Activated CD4-positive, alpha-beta T cell treated with anti-CD3 and anti-CD28 coated beads, Interleukin-2, amount 10 ng/mL, durations not matched to agents 7 days and 5 days (primary cell): ENCODE measurements around the gene GSK3A. TPM values are rescaled to one million over a fixed set of nuclear protein-coding genes. Genes with fewer than 3 reads are reported as not detected.
A peak's percentile ranks its signal among the peaks of the same experiment; 100 is the strongest.

Experiments used
- CTCF ChIA-PET: fragments of 350-600 bp; sonication (Branson Sonifier 250); formaldehyde crosslinking; loops from one replicate; lab custom pipeline; 2021; ENCODE audit warnings: antibody characterized with exemption; lab: Charles Lee
- POLR2A ChIA-PET: fragments of 350-600 bp; sonication (Branson Sonifier 250); formaldehyde crosslinking; loops from one replicate; lab custom pipeline; 2021; ENCODE audit warnings: antibody characterized with exemption; lab: Charles Lee
- DNase-seq: peaks from one replicate; pipeline ENCODE4 v3.0.0-alpha.2; 2020
- H3K27ac Mint-ChIP-seq: one replicate; pipeline ENCODE4 v1.8.0; 2021; ENCODE audit warnings: mild to moderate bottlenecking, moderate library complexity, mixed read lengths
- H3K27me3 Mint-ChIP-seq: one replicate; pipeline ENCODE4 v1.8.0; 2021; ENCODE audit warnings: mixed read lengths
- H3K36me3 Mint-ChIP-seq: one replicate; pipeline ENCODE4 v1.8.0; 2021; ENCODE audit warnings: low read depth, mixed read lengths
- H3K4me1 Mint-ChIP-seq: one replicate; pipeline ENCODE4 v1.8.0; 2021; ENCODE audit warnings: mixed read lengths
- H3K4me3 Mint-ChIP-seq: one replicate; pipeline ENCODE4 v1.8.0; 2021; ENCODE audit warnings: mild to moderate bottlenecking, moderate library complexity, mixed read lengths
- H3K9me3 Mint-ChIP-seq: one replicate; pipeline ENCODE4 v1.8.0; 2021; ENCODE audit warnings: mixed read lengths
- total RNA-seq, 2 experiments: library from RNA; stranded (reverse); gene quantifications; one replicate each; pipeline ENCODE4 v1.2.3, GENCODE V29; 2021

The GSK3A gene
- total RNA-seq, 2 experiments from 2014 or later = 42.7 to 53.4 TPM

- DNase-seq = no peak
- Mint-ChIP-seq H3K9me3 (no peaks in the 10 kb centered on the region), H3K4me1 (peaks cover 33% of the 10 kb centered on the region), H3K27me3 (no peaks in the 10 kb centered on the region), H3K27ac (peak overlapping the region; percentile 89), H3K4me3 (peak overlapping the region; percentile 86), H3K36me3 (peaks cover 10% of the 10 kb centered on the region)
- ChIA-PET POLR2A (interaction anchor here (0.6 kb wide), 1 partner anchor 150 kb away, joined by 6 read pairs; no protein-coding TSS in a partner anchor), CTCF (no interaction called here)
Observed at GRCh38 chr19:42285541-42285941, 43.1 kb upstream of the GSK3A start.

GRCh38 chr19:42284591-42285341 is 42.4 kb upstream of the GSK3A start:
- peak overlapping the region; percentile 89 for H3K27ac Mint-ChIP-seq
- ChIA-PET POLR2A (interaction anchor here (0.6 to 0.8 kb wide), 2 partner anchors 42 to 150 kb away, joined by 4 to 6 read pairs; partner anchors contain the start of gene GSK3A), CTCF (no interaction called here)
- DNase-seq = peak; percentile 27
- H3K4me1 Mint-ChIP-seq = peaks cover 33% of the 10 kb centered on the region
- peaks cover 10% of the 10 kb centered on the region for H3K36me3 Mint-ChIP-seq
- peak overlapping the region; percentile 86 for H3K4me3 Mint-ChIP-seq
- H3K27me3 Mint-ChIP-seq = no peaks in the 10 kb centered on the region
- no peaks in the 10 kb centered on the region for H3K9me3 Mint-ChIP-seq

GRCh38 chr19:42284066-42284501 is 41.7 kb upstream of the GSK3A start:
- peaks cover 12% of the 10 kb centered on the region for H3K36me3 Mint-ChIP-seq
- H3K4me3 Mint-ChIP-seq = no peak overlapping the region
- peak; percentile 83 for DNase-seq
- no peaks in the 10 kb centered on the region for H3K9me3 Mint-ChIP-seq
- CTCF ChIA-PET = no interaction called here
- no peak overlapping the region for H3K27ac Mint-ChIP-seq
- H3K27me3 Mint-ChIP-seq = no peaks in the 10 kb centered on the region
- H3K4me1 Mint-ChIP-seq = peaks cover 39% of the 10 kb centered on the region
- POLR2A ChIA-PET = interaction anchor here (0.8 kb wide), 1 partner anchor 42 kb away, joined by 4 read pairs; the partner anchor contains the start of gene GSK3A

DNA sequence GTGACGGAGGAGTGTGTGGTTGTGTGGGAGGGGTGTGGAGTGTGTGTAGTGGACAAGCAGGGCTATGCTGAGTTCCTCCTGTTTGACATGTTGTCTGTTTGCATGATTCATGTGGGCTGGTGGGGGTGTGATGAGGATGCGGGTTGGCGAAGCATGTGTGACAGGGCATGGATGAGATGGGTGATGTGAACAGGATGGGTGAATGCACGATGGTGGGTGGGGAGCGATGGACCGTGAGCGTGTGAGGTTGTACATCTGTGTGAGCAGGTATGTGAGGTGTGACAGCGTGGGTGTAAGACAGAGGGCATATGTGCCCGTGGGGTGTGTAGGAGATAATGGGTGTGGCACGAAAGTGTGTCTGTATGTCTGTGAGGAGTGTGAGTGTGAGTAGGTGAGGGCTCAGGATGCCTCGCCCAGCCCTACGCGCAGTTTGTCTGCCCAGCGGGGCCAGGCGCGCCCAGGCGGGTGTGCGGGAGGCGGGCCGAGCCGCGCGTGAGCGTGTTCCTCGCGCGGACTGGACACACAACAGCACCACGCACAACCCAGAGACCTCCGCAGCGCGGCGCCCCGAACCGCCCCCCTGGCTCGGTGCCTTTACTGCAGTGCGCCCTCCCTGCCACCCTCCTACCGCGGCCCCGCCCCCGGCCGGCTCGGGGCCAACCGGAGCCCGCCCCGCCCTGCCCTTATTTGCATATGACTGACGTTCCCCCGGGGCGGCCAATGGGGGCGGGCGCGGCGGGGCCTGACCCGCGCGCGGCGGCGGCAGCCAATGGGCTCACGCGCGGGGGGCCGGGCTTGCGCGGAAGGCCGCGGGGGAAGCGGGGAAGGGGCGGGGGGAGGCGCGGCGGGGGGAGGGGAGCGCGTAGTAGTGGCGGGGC is 41.0 kb upstream of the GSK3A start:
- DNase-seq = peak; percentile 97
- Mint-ChIP-seq H3K27me3 (no peaks in the 10 kb centered on the region), H3K36me3 (peaks cover 12% of the 10 kb centered on the region), H3K27ac (no peak overlapping the region), H3K9me3 (no peaks in the 10 kb centered on the region), H3K4me3 (no peak overlapping the region), H3K4me1 (peaks cover 46% of the 10 kb centered on the region)
- ChIA-PET POLR2A (interaction anchor here (0.9 kb wide), 1 partner anchor 371 kb away, joined by 5 read pairs; no protein-coding TSS in a partner anchor), CTCF (interaction anchor here (1.7 kb wide), 1 partner anchor 13 kb away, joined by 6 read pairs; no protein-coding TSS in a partner anchor)

DNA sequence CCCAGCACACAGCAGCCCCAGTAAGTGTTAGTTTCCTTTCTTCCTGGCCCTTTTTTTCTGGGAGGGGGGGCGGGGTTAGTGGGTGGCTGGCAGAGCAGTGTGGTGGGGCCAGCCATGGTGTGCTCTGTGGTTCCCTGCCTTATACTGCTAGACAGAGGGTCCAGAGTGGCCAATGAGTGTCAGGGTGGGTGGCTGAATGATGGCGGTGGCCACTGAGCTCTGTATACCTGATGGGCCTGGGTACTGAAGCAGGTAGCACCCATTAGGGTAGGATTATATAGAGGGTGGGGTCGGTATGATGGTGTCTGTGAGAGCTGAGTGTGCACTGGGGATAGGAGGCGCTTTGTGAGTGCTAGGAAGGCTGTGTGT is 40.4 kb upstream of the GSK3A start:
- Mint-ChIP-seq H3K27me3 (no peaks in the 10 kb centered on the region), H3K27ac (no peak overlapping the region), H3K9me3 (no peaks in the 10 kb centered on the region), H3K4me3 (peak overlapping the region; percentile 76), H3K4me1 (peaks cover 50% of the 10 kb centered on the region), H3K36me3 (peaks cover 15% of the 10 kb centered on the region)
- DNase-seq = no peak
- POLR2A ChIA-PET = interaction anchor here (0.9 kb wide), 1 partner anchor 371 kb away, joined by 5 read pairs; no protein-coding TSS in a partner anchor
- CTCF ChIA-PET = interaction anchor here (1.7 kb wide), 1 partner anchor 13 kb away, joined by 6 read pairs; no protein-coding TSS in a partner anchor

- Mint-ChIP-seq H3K4me3 (peak overlapping the region; percentile 76), H3K4me1 (peaks cover 55% of the 10 kb centered on the region), H3K27ac (no peak overlapping the region)
Observed at GRCh38 chr19:42281827-42282762, 39.7 kb upstream of the GSK3A start.

DNA sequence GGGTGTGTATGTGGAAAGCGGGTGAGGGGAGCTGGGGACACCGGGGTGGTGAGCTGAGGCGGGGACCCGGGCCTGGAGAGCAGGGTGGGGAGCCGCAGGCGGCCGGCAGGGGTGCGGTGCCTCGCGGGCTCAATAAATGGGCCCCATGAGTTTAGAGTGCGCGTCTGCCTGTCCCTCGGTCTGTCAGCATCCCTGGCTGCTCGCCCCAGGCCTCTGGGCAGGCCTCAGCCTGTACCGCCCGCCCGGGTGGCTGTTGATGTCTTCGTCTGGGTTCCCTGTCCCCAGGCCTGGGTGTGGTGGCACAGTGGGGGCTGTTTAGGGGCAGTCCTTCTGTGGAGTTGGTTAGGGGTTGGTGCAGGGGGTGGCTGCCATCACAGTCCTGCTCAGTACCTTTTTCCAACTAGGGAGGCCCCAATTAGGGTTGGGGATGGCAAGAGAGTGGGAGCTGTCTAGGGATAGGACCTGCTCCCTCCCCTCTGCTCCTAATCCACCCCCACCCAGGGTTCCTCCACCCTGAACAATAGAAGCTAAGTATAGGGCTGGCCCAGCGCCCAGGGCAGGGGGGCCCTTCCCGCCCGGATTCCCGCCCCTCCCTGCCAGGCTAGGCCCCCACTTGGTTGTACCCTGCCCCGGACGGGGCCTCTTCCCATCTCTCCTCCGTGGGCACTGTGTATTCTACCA is 38.9 kb upstream of the GSK3A start:
- no peak overlapping the region for H3K27ac Mint-ChIP-seq
- DNase-seq = peak; percentile 29

More at GRCh38 chr19:42281827-42282762, 39.7 kb upstream of the GSK3A start:
- POLR2A ChIA-PET = interaction anchor here (0.6 to 0.9 kb wide), 2 partner anchors 67 to 370 kb away, joined by 3 to 5 read pairs; no protein-coding TSS in a partner anchor
- Mint-ChIP-seq H3K9me3 (no peaks in the 10 kb centered on the region), H3K27me3 (no peaks in the 10 kb centered on the region), H3K36me3 (peaks cover 13% of the 10 kb centered on the region)
- no peak for DNase-seq
- CTCF ChIA-PET = interaction anchor here (0.8 to 1.7 kb wide), 2 partner anchors 12 to 39 kb away, joined by 3 to 6 read pairs; partner anchors contain the start of gene GSK3A

DNA sequence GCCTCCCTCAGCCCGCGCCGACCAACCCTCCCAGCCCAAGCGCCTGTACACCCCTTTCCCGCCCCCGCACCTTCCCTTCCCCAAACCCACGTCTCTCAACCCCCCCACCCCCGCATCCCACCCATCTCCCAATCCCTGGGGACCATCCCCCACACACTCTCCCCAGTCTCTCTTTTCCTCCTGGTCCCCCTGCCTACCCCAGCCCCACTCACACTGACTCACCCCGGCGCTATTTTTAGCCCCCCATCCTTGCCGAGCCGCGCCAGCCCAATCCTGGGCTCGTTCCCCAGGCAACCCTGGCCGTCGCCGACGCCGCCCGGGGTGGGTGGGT is 38.4 kb upstream of the GSK3A start:
- Mint-ChIP-seq H3K27me3 (no peaks in the 10 kb centered on the region), H3K4me1 (peaks cover 60% of the 10 kb centered on the region)
- CTCF ChIA-PET = interaction anchor here (0.6 to 5.0 kb wide), 5 partner anchors 10 to 41 kb away, joined by 3 to 36 read pairs (median 10); partner anchors contain the start of genes CIC and GSK3A

More for the DNA sequence above, 38.9 kb upstream of the GSK3A start:
- Mint-ChIP-seq H3K4me3 (peak overlapping the region; percentile 76), H3K36me3 (peaks cover 12% of the 10 kb centered on the region), H3K27me3 (no peaks in the 10 kb centered on the region), H3K9me3 (no peaks in the 10 kb centered on the region), H3K4me1 (peaks cover 60% of the 10 kb centered on the region)
- POLR2A ChIA-PET = interaction anchor here (0.6 kb wide), 1 partner anchor 66 kb away, joined by 3 read pairs; no protein-coding TSS in a partner anchor
- CTCF ChIA-PET = interaction anchor here (0.8 to 2.9 kb wide), 3 partner anchors 11 to 38 kb away, joined by 3 to 31 read pairs (median 10); partner anchors contain the start of genes CIC and GSK3A

DNA sequence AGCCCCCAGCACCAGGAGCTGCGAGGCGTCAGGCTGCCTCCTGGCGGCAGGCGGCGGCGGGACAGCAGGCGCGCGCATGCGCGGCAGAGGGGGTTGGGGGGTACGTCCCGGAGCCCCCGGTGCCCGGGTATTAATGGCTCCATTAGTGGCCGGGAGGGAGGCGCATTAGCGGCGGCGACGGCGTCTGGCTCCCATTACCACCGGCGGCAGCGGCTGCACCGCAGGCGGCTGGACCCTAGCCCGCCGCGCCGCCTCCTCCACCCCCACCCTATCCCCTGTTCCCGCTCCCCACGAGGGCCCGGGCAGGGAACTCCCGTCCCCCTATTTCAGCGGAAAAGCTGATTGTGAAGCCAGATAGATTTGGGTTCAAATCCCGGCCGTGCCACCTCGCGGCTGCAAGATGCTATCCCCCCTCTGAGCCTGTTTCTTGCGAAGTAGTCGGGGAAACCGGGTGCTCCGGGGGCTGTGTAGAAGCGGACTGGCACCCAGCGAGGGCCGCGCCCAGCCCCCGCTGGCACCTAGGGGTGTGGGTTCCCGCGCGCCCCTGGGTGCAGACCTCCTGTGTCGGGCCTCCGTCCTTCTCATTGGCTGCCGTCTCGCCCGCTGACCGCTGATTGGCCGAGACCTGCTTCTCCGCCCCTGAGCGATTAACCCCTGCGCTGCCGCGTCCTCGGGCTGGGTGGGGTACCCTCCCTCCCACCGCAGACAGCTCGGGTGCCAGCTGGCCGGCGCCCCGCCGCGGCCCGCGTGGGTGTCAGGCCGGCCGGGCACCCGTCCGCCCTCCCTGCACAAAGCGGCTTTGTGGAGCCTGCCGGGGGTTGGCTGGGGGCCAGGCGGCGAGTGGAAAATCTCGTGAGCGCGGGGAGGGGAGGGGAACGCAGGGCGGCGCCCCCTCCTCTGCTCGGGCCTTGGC is 37.8 kb upstream of the GSK3A start:
- ChIA-PET POLR2A (interaction anchor here (0.9 kb wide), 1 partner anchor 10 kb away, joined by 3 read pairs; no protein-coding TSS in a partner anchor), CTCF (interaction anchor here (0.6 to 5.0 kb wide), 21 partner anchors 9 to 156 kb away, joined by 3 to 36 read pairs (median 5); partner anchors contain the start of genes CIC, ERF, GSK3A and POU2F2)
- peak overlapping the region; percentile 86 for H3K4me3 Mint-ChIP-seq
- no peaks in the 10 kb centered on the region for H3K27me3 Mint-ChIP-seq
- no peaks in the 10 kb centered on the region for H3K9me3 Mint-ChIP-seq
- peaks cover 12% of the 10 kb centered on the region for H3K36me3 Mint-ChIP-seq
- DNase-seq = peak; percentile 92
- H3K27ac Mint-ChIP-seq = peak overlapping the region; percentile 94
- H3K4me1 Mint-ChIP-seq = peaks cover 58% of the 10 kb centered on the region

More for the DNA sequence above, 38.4 kb upstream of the GSK3A start:
- DNase-seq = no peak
- Mint-ChIP-seq H3K36me3 (peaks cover 10% of the 10 kb centered on the region), H3K4me3 (peak overlapping the region; percentile 76), H3K27ac (no peak overlapping the region), H3K9me3 (no peaks in the 10 kb centered on the region)
- POLR2A ChIA-PET = no interaction called here
